NCI-H2029 (cell line): ENCODE measurements around the gene PARP14.
"Not testable (repeated sequence)": the region's sequence is repeated elsewhere in the genome, so short reads cannot be mapped to it uniquely, and the experiment has no call there.

Experiments used
- DNase-seq: peaks from one replicate; lab custom pipeline; 2025; lab: John Stamatoyannopoulos, UW

Gene PARP14

GRCh38 chr3:122679085-122679881, 1.4 kb upstream of the PARP14 start:
- peak; percentile 60 for DNase-seq

- peak; percentile 29 for DNase-seq
Observed at GRCh38 chr3:122679882-122680474, 661 bp upstream of the PARP14 start.

- no peak for DNase-seq
Observed at GRCh38 chr3:122681284-122681973, 790 bp downstream of the PARP14 start.

- no peak for DNase-seq
Observed at GRCh38 chr3:122681974-122682409, 1.4 kb downstream of the PARP14 start.

- DNase-seq, result not testable (repeated sequence)
Observed at GRCh38 chr3:122682778-122683411, 2.3 kb downstream of the PARP14 start.

GRCh38 chr3:122687298-122687697, 6.7 kb downstream of the PARP14 start:
- DNase-seq, result no peak

- no peak for DNase-seq
Observed at GRCh38 chr3:122688996-122689395, 8.4 kb downstream of the PARP14 start.

- DNase-seq, result no peak
Observed at GRCh38 chr3:122689587-122689986, 8.9 kb downstream of the PARP14 start.

GRCh38 chr3:122690096-122690495, 9.5 kb downstream of the PARP14 start:
- no peak for DNase-seq

GRCh38 chr3:122691195-122691594, 10.6 kb downstream of the PARP14 start:
- DNase-seq, result no peak

- no peak for DNase-seq
Observed at GRCh38 chr3:122692674-122693073, 12.0 kb downstream of the PARP14 start.

GRCh38 chr3:122694966-122695365, 14.3 kb downstream of the PARP14 start:
- DNase-seq, result no peak

- no peak for DNase-seq
Observed at GRCh38 chr3:122695927-122696561, 15.4 kb downstream of the PARP14 start.

- DNase-seq, result no peak
Observed at GRCh38 chr3:122697952-122698620, 17.4 kb downstream of the PARP14 start.

GRCh38 chr3:122700193-122700592, 19.6 kb downstream of the PARP14 start:
- no peak for DNase-seq

- no peak for DNase-seq
Observed at GRCh38 chr3:122705379-122705778, 24.7 kb downstream of the PARP14 start.

GRCh38 chr3:122710616-122711251, 30.1 kb downstream of the PARP14 start:
- not testable (repeated sequence) for DNase-seq

- DNase-seq, result no peak
Observed at GRCh38 chr3:122714273-122714672, 33.6 kb downstream of the PARP14 start.

GRCh38 chr3:122716667-122717066, 36.0 kb downstream of the PARP14 start:
- DNase-seq, result no peak

- no peak for DNase-seq
Observed at GRCh38 chr3:122719273-122719921, 38.8 kb downstream of the PARP14 start.
